ENCODE results near the gene USP9Y. TPM values are rescaled to one million over a fixed set of nuclear protein-coding genes. Genes with fewer than 3 reads are reported as not detected.

Gene USP9Y
- total and polyA plus RNA-seq, 7 donors, result under 0.01 to 30.7 (median 9.1) TPM; not detected in 2

- no peaks in the 10 kb centered on the region for H3K4me1 ChIP-seq
- no peaks in the 10 kb centered on the region for H3K27me3 ChIP-seq
- no peaks in the 10 kb centered on the region for H3K9me3 ChIP-seq
- peaks cover 0 to 21% (median 0%) of the 10 kb centered on the region in 4 donors for H3K36me3 ChIP-seq
- 88 to 93% methylated on average over 2 of the region's 2 CpGs for WGBS, 2 donors
- H3K27ac ChIP-seq, result no peak overlapping the region
- no peak overlapping the region for H3K4me3 ChIP-seq
- no peak for DNase-seq
- TF ChIP-seq EP300 (IDR thresholded peaks at IDR 0.05), result no peak
- no peak for TF ChIP-seq CTCF (IDR thresholded peaks at IDR 0.05)
- TF ChIP-seq POLR2AphosphoS5 (IDR thresholded peaks at IDR 0.05), result no peak
- TF ChIP-seq POLR2A (IDR thresholded peaks at IDR 0.05), result no peak
- intact Hi-C loops (cut with DNase I), result no loop called here
Observed at GRCh38 chrY:12841368-12841767, 140.3 kb downstream of the USP9Y start.

GRCh38 chrY:12846793-12847192 is 145.8 kb downstream of the USP9Y start:
- intact Hi-C loops (cut with DNase I), result no loop called here
- peaks cover 0 to 27% (median 0%) of the 10 kb centered on the region in 4 donors for H3K36me3 ChIP-seq
- no peaks in the 10 kb centered on the region for H3K4me1 ChIP-seq
- no peak for DNase-seq
- no peak for TF ChIP-seq POLR2AphosphoS5 (IDR thresholded peaks at IDR 0.05)
- TF ChIP-seq CTCF (IDR thresholded peaks at IDR 0.05), result no peak
- TF ChIP-seq POLR2A (IDR thresholded peaks at IDR 0.05), result no peak
- TF ChIP-seq EP300 (IDR thresholded peaks at IDR 0.05), result no peak
- WGBS, 2 donors, result 97 to 98% methylated on average over 3 of the region's 3 CpGs
- H3K9me3 ChIP-seq, result no peaks in the 10 kb centered on the region
- no peak overlapping the region for H3K4me3 ChIP-seq
- H3K27ac ChIP-seq, result no peak overlapping the region
- no peaks in the 10 kb centered on the region for H3K27me3 ChIP-seq

GRCh38 chrY:12855791-12856275 is 154.8 kb downstream of the USP9Y start:
- H3K36me3 ChIP-seq, result peaks cover 0 to 37% (median 0%) of the 10 kb centered on the region in 4 donors
- no peak for DNase-seq
- no peak overlapping the region for H3K27ac ChIP-seq
- H3K4me1 ChIP-seq, result no peaks in the 10 kb centered on the region
- no peaks in the 10 kb centered on the region for H3K27me3 ChIP-seq
- H3K9me3 ChIP-seq, result no peaks in the 10 kb centered on the region
- TF ChIP-seq POLR2AphosphoS5 (IDR thresholded peaks at IDR 0.05) (no peak), POLR2A (IDR thresholded peaks at IDR 0.05) (no peak), EP300 (IDR thresholded peaks at IDR 0.05) (no peak), CTCF (IDR thresholded peaks at IDR 0.05) (no peak)
- intact Hi-C loops (cut with DNase I), result no loop called here
- H3K4me3 ChIP-seq, result no peak overlapping the region

- H3K27me3 ChIP-seq, result no peaks in the 10 kb centered on the region
- no peak overlapping the region for H3K4me3 ChIP-seq
- no peaks in the 10 kb centered on the region for H3K9me3 ChIP-seq
- no peak overlapping the region for H3K27ac ChIP-seq
- H3K36me3 ChIP-seq, result no peaks in the 10 kb centered on the region
- intact Hi-C loops (cut with DNase I), result no loop called here
- TF ChIP-seq POLR2A (IDR thresholded peaks at IDR 0.05), result no peak
- TF ChIP-seq EP300 (IDR thresholded peaks at IDR 0.05), result no peak
- no peak for TF ChIP-seq POLR2AphosphoS5 (IDR thresholded peaks at IDR 0.05)
- no peak for TF ChIP-seq CTCF (IDR thresholded peaks at IDR 0.05)
- 88 to 93% methylated on average over 2 of the region's 2 CpGs for WGBS, 2 donors
- H3K4me1 ChIP-seq, result no peaks in the 10 kb centered on the region
- DNase-seq, result no peak
Observed at GRCh38 chrY:12867960-12868359, 166.9 kb downstream of the USP9Y start.

- H3K9me3 ChIP-seq, result no peaks in the 10 kb centered on the region
- H3K4me3 ChIP-seq, result no peak overlapping the region
- intact Hi-C loops (cut with DNase I), result no loop called here
- no peaks in the 10 kb centered on the region for H3K4me1 ChIP-seq
- no peaks in the 10 kb centered on the region for H3K36me3 ChIP-seq
- H3K27me3 ChIP-seq, result no peaks in the 10 kb centered on the region
- no peak overlapping the region for H3K27ac ChIP-seq
- TF ChIP-seq EP300 (IDR thresholded peaks at IDR 0.05), result no peak
- no peak for TF ChIP-seq POLR2AphosphoS5 (IDR thresholded peaks at IDR 0.05)
- no peak for TF ChIP-seq POLR2A (IDR thresholded peaks at IDR 0.05)
- no peak for TF ChIP-seq CTCF (IDR thresholded peaks at IDR 0.05)
- DNase-seq, result no peak
Observed at GRCh38 chrY:12896973-12897372, 195.9 kb downstream of the USP9Y start.
